ENCODE measurements around the gene ANXA2R. TPM values are rescaled to one million over a fixed set of nuclear protein-coding genes. Genes with fewer than 3 reads are reported as not detected.

The ANXA2R gene
- total and polyA plus RNA-seq, 2 of the 13 experiments (the other 11 are each of a cell fraction or from before 2014, with no cell fraction given) = 0.95 to 1.3 TPM

GRCh38 chr5:43042626-43043399 is 2.7 kb upstream of the ANXA2R start (continued):
- no peak; the same call in 1 of the 2 replicates for TF ChIP-seq FOXO1 (CRISPR knock-in tag; IDR thresholded peaks at IDR 0.05)
- TF ChIP-seq TSC22D2 (CRISPR knock-in tag; IDR thresholded peaks at IDR 0.05; ENCODE audit: borderline replicate concordance) = no peak
- no peak for TF ChIP-seq ZNF496 (CRISPR knock-in tag; IDR thresholded peaks at IDR 0.05; ENCODE audit: insufficient replicate concordance)
- no peak for TF ChIP-seq ZNF317 (CRISPR knock-in tag; IDR thresholded peaks at IDR 0.05)
- TF ChIP-seq ZNF746 (CRISPR knock-in tag; IDR thresholded peaks at IDR 0.05) = 0 out of 2 replicates have a peak, but pooled peaks have one; percentile 19
- TF ChIP-seq BRCA1 (CRISPR knock-in tag; IDR thresholded peaks at IDR 0.05) = no peak
- no peak for TF ChIP-seq SKIL (CRISPR knock-in tag; IDR thresholded peaks at IDR 0.05; ENCODE audit: borderline replicate concordance)
- no peak for TF ChIP-seq HMGA1 (CRISPR knock-in tag; conservative IDR thresholded peaks at IDR 0.05)
- no peak for TF ChIP-seq MAFF (IDR thresholded peaks at IDR 0.05; ENCODE audit: low read depth, low read length)
- no peak for TF ChIP-seq ZNF644 (CRISPR knock-in tag; IDR thresholded peaks at IDR 0.05; ENCODE audit: low read depth)
- TF ChIP-seq ZNF773 (CRISPR knock-in tag; IDR thresholded peaks at IDR 0.05; ENCODE audit: borderline replicate concordance) = no peak; the same call in 1 of the 2 replicates
- TF ChIP-seq MZF1 (CRISPR knock-in tag; IDR thresholded peaks at IDR 0.05; ENCODE audit: borderline replicate concordance) = peak; percentile 28; the same call in 1 of the 2 replicates
- TF ChIP-seq ATF1 (CRISPR knock-in tag; IDR thresholded peaks at IDR 0.05) = no peak
- no peak for TF ChIP-seq MED13 (CRISPR knock-in tag; IDR thresholded peaks at IDR 0.05)
- TF ChIP-seq SNAI1 (CRISPR knock-in tag; IDR thresholded peaks at IDR 0.05; ENCODE audit: borderline replicate concordance) = no peak
- TF ChIP-seq ZNF781 (CRISPR knock-in tag; IDR thresholded peaks at IDR 0.05; ENCODE audit: borderline replicate concordance, not compliant biosample characterization) = no peak
- TF ChIP-seq ZNF737 (CRISPR knock-in tag; IDR thresholded peaks at IDR 0.05; ENCODE audit: borderline replicate concordance) = 0 out of 2 replicates have a peak, but pooled peaks have one; percentile 15
- TF ChIP-seq ZNF691 (CRISPR knock-in tag; IDR thresholded peaks at IDR 0.05; ENCODE audit: borderline replicate concordance, low read depth) = no peak
- no peak for TF ChIP-seq PAWR (CRISPR knock-in tag; IDR thresholded peaks at IDR 0.05; ENCODE audit: borderline replicate concordance)
- no peak; the same call in 1 of the 2 replicates for TF ChIP-seq SIN3A (IDR thresholded peaks at IDR 0.05; ENCODE audit: borderline replicate concordance, low read depth, low read length)
- TF ChIP-seq ZNF275 (CRISPR knock-in tag; IDR thresholded peaks at IDR 0.05; ENCODE audit: borderline replicate concordance) = no peak; the same call in 1 of the 2 replicates
- TF ChIP-seq TBX3 (IDR thresholded peaks at IDR 0.05; ENCODE audit: borderline replicate concordance) = no peak
- no peak for TF ChIP-seq IKZF4 (CRISPR knock-in tag; IDR thresholded peaks at IDR 0.05; ENCODE audit: borderline replicate concordance, low read depth, not compliant biosample characterization)
- TF ChIP-seq ZNF784 (CRISPR knock-in tag; IDR thresholded peaks at IDR 0.05; ENCODE audit: borderline replicate concordance) = no peak
- no peak for TF ChIP-seq ZFP1 (CRISPR knock-in tag; IDR thresholded peaks at IDR 0.05)
- no peak for TF ChIP-seq ZNF44 (CRISPR knock-in tag; IDR thresholded peaks at IDR 0.05)
